ENCODE data around the gene MMP17. TPM values are rescaled to one million over a fixed set of nuclear protein-coding genes. Genes with fewer than 3 reads are reported as not detected.

The MMP17 gene
- total and polyA plus RNA-seq, 2 donors (not counting 1 experiment from before 2014, with no cell fraction given) = 14.8 to 140 TPM

DNA sequence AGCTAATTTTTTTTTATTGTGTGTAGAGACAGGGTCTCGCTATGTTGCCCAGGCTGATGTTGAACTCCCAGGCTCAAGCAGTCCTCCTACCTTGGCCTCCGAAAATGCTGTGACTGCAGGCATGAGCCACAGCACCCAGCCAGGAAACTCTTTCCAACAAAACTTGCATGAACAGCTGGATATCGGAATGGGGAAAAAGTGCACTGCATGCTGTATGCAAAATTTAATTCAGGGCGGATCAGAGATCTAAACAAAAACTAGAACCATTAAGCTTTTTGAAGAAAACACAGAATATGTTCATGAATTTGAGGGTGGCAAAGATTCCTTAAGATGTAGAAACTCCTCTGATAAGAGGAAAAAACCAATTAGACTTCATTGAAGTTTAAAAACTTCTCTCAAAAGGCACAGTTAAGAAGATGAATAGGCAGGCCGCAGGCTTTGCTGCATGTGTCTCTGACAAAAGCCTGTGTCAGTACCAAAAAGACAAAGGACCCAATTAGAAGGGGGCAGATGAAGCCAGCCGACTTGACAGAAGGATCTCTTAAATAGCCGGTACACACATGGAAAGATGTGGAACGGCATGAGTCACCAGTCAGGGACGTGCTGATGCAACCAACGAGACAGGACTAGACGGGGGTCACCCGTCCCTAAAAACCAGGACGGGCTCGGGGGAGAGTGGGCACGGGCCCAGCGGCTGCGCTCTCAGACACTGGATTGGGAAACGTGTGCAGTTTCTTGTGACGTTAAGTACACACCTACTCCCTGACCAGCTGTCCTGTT is 34.8 kb upstream of the MMP17 start:
- ATAC-seq (ENCODE audit: low read depth) (no peak), DNase-seq (no peak)
- peaks cover 23% of the 10 kb centered on the region for H3K4me1 Mint-ChIP-seq
- Histone ChIP-seq H3K27ac (ENCODE audit: low read length in 2 of 2) (no peak overlapping the region), H3K9ac (ENCODE audit: low read length) (no peak overlapping the region), H2AFZ (ENCODE audit: insufficient read depth, low read depth, low read length, poor library complexity, severe bottlenecking) (no peak overlapping the region), H3K79me2 (ENCODE audit: control insufficient read depth, insufficient read depth, low read length) (no peaks in the 10 kb centered on the region), H3K4me2 (replicated peaks; ENCODE audit: low read depth, low read length, poor library complexity, severe bottlenecking) (no peak overlapping the region), H3K4me3 (ENCODE audit: control extremely low read depth in 1 of 5, extremely low read depth in 1 of 5, insufficient read depth in 1 of 5, low read depth in 2 of 5, low read length in 4 of 5) (no peak overlapping the region), H3K36me3 (replicated peaks in 1 of 2; ENCODE audit: control extremely low read depth in 1 of 2, control insufficient read depth in 1 of 2, extremely low read depth in 1 of 2, insufficient read depth in 2 of 2, low read length in 1 of 2) (peaks cover 0 to 48% of the 10 kb centered on the region in 2 experiments), H3K27me3 (replicated peaks in 1 of 4; ENCODE audit: control extremely low read depth in 1 of 4, control insufficient read depth in 3 of 4, insufficient read depth in 4 of 4, low read length in 3 of 4) (no peaks in the 10 kb centered on the region), H3K4me1 (ENCODE audit: control insufficient read depth in 2 of 2, insufficient read depth in 2 of 2, low read length in 2 of 2) (peaks cover 16 to 23% of the 10 kb centered on the region in 2 donors), H4K20me1 (ENCODE audit: control insufficient read depth, insufficient read depth, low read length, poor library complexity, severe bottlenecking) (no peaks in the 10 kb centered on the region), H3K9me3 (ENCODE audit: control extremely low read depth in 1 of 3, control insufficient read depth in 2 of 3, insufficient read depth in 1 of 3, low read length in 2 of 3) (no peaks in the 10 kb centered on the region)
- WGBS (ENCODE audit: insufficient coverage) = 94% methylated on average over 15 of the region's 19 CpGs
- no peak overlapping the region for H3K4me3 Mint-ChIP-seq
- intact Hi-C loops (cut with micrococcal nuclease) = no loop called here
- ChIA-PET CTCF (interaction anchor here (1.6 kb wide), 1 partner anchor 38 kb away, joined by 4 read pairs; no protein-coding TSS in a partner anchor), POLR2A (no interaction called here)
- H3K27ac Mint-ChIP-seq = no peak overlapping the region
- TF ChIP-seq, protein P1, sequence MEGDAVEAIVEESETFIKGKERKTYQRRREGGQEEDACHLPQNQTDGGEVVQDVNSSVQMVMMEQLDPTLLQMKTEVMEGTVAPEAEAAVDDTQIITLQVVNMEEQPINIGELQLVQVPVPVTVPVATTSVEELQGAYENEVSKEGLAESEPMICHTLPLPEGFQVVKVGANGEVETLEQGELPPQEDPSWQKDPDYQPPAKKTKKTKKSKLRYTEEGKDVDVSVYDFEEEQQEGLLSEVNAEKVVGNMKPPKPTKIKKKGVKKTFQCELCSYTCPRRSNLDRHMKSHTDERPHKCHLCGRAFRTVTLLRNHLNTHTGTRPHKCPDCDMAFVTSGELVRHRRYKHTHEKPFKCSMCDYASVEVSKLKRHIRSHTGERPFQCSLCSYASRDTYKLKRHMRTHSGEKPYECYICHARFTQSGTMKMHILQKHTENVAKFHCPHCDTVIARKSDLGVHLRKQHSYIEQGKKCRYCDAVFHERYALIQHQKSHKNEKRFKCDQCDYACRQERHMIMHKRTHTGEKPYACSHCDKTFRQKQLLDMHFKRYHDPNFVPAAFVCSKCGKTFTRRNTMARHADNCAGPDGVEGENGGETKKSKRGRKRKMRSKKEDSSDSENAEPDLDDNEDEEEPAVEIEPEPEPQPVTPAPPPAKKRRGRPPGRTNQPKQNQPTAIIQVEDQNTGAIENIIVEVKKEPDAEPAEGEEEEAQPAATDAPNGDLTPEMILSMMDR (IDR thresholded peaks at IDR 0.05) = no peak
- TF ChIP-seq EZH2 (IDR thresholded peaks at IDR 0.05; ENCODE audit: borderline replicate concordance, insufficient read depth, low read depth, low read length, poor library complexity, severe bottlenecking) = no peak
- H3K9me3 Mint-ChIP-seq (ENCODE audit: insufficient read depth) = no peaks in the 10 kb centered on the region
- no peaks in the 10 kb centered on the region for H3K27me3 Mint-ChIP-seq

DNA sequence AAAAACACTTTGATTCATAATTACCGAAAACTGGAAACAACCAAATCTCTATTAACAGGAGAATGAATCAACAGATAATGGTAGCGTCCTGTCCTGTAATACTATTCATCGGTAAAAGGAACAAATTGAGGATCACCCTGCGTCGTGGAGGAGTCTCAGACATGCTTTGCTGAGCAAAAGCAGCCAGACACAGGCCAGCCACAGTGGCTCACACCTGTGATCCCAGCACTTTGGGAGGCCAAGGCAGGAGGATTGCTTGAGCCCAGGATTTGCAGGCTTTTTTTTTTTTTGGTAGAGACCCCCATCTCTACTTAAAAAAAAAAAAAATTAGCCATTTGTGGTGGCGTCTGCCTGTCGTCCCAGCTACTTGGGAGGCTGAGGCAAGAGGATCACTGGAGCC is 34.1 kb upstream of the MMP17 start:
- H3K27ac ChIP-seq (ENCODE audit: low read length in 2 of 2) = no peak overlapping the region
- Mint-ChIP-seq H3K9me3 (ENCODE audit: insufficient read depth) (no peaks in the 10 kb centered on the region), H3K27me3 (no peaks in the 10 kb centered on the region), H3K4me3 (no peak overlapping the region), H3K27ac (no peak overlapping the region), H3K4me1 (peaks cover 23% of the 10 kb centered on the region)
- TF ChIP-seq, protein P1 (IDR thresholded peaks at IDR 0.05) = no peak
- no peak for TF ChIP-seq EZH2 (IDR thresholded peaks at IDR 0.05; ENCODE audit: borderline replicate concordance, insufficient read depth, low read depth, low read length, poor library complexity, severe bottlenecking)
- no peak overlapping the region for H3K4me3 ChIP-seq (ENCODE audit: control extremely low read depth in 1 of 5, extremely low read depth in 1 of 5, insufficient read depth in 1 of 5, low read depth in 2 of 5, low read length in 4 of 5)
- H3K79me2 ChIP-seq (ENCODE audit: control insufficient read depth, insufficient read depth, low read length) = no peaks in the 10 kb centered on the region
- H4K20me1 ChIP-seq (ENCODE audit: control insufficient read depth, insufficient read depth, low read length, poor library complexity, severe bottlenecking) = no peaks in the 10 kb centered on the region
- no peak overlapping the region for H2AFZ ChIP-seq (ENCODE audit: insufficient read depth, low read depth, low read length, poor library complexity, severe bottlenecking)
- 97% methylated on average over 7 of the region's 7 CpGs for WGBS (ENCODE audit: insufficient coverage)
- no peak overlapping the region for H3K4me2 ChIP-seq (replicated peaks; ENCODE audit: low read depth, low read length, poor library complexity, severe bottlenecking)
- ATAC-seq (ENCODE audit: low read depth) = no peak
- H3K9me3 ChIP-seq (ENCODE audit: control extremely low read depth in 1 of 3, control insufficient read depth in 2 of 3, insufficient read depth in 1 of 3, low read length in 2 of 3) = no peaks in the 10 kb centered on the region
- ChIA-PET CTCF (interaction anchor here (1.6 kb wide), 1 partner anchor 39 kb away, joined by 4 read pairs; no protein-coding TSS in a partner anchor), POLR2A (interaction anchor here (0.7 kb wide), 1 partner anchor 14 kb away, joined by 3 read pairs; no protein-coding TSS in a partner anchor)
- no peaks in the 10 kb centered on the region for H3K27me3 ChIP-seq (replicated peaks in 1 of 4; ENCODE audit: control extremely low read depth in 1 of 4, control insufficient read depth in 3 of 4, insufficient read depth in 4 of 4, low read length in 3 of 4)
- intact Hi-C loops (cut with micrococcal nuclease) = no loop called here
- H3K9ac ChIP-seq (ENCODE audit: low read length) = no peak overlapping the region
- peaks cover 0 to 47% of the 10 kb centered on the region in 2 experiments for H3K36me3 ChIP-seq (replicated peaks in 1 of 2; ENCODE audit: control extremely low read depth in 1 of 2, control insufficient read depth in 1 of 2, extremely low read depth in 1 of 2, insufficient read depth in 2 of 2, low read length in 1 of 2)
- peaks cover 16 to 23% of the 10 kb centered on the region in 2 donors for H3K4me1 ChIP-seq (ENCODE audit: control insufficient read depth in 2 of 2, insufficient read depth in 2 of 2, low read length in 2 of 2)
- DNase-seq = no peak
